AG04449 (cell line): ENCODE measurements around the gene DAPK2.

Experiments
- CTCF ChIA-PET: fragments of 350-600 bp; formaldehyde crosslinking; extraction: SDS; loops from one replicate; lab custom pipeline; 2021; ENCODE audit warnings: antibody characterized with exemption; lab: Yijun Ruan, JAX
- POLR2A ChIA-PET: fragments of 400-600, 350-600 bp; formaldehyde crosslinking; extraction: SDS; loops from one replicate; lab custom pipeline; 2020; ENCODE audit warnings: antibody characterized with exemption, inconsistent platforms; lab: Yijun Ruan, JAX
- DNase-seq: peaks from one replicate; pipeline ENCODE4 v3.0.0-alpha.2; 2010; ENCODE audit warnings: low read depth, low spot score
- H3K4me3 ChIP-seq: 2 replicates; pipeline ENCODE4 v1.5.1; 2011; ENCODE audit warnings: low read depth, mild to moderate bottlenecking, control low read depth, low read length
- TF ChIP-seq, protein P1 (sequence below): IDR thresholded peaks from one replicate; pipeline ENCODE4 v1.5.1; 2011; ENCODE audit warnings: mild to moderate bottlenecking, moderate library complexity, low read length, control low read depth, inconsistent platforms; ENCODE audit not compliant: insufficient read depth; ENCODE audit errors: missing control alignments

The DAPK2 gene

DNA sequence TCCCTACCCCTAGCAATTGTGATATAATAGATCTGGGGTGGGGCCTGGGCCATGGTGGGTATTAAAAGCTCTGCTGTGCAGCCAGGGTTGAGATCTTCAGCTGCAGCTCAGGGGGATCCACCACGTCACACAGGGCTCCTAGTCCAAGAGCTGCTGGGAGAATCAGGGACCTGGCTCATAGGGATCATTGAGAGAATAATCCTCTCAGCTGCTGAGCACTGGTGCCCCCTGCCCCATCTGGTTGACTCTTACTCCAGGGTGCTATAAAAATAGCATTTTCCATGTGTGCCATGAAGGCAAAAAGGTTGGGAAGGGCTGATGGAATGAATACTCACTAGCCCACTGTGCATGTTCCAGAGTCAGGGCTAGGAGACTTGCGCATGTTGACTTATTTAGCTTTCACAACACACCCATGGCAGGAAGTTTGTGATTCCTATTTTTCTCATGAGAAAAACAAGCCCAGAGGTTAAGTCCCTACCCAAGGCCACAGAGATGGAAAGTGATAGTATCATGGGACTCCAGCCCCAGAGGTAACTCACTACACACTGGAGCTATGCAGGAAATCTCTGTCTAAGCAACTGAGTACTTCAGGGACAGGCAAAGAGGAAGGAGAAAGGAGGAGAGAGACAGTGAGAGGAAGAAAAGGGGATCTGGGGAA, 118.0 kb downstream of the DAPK2 start:
- POLR2A ChIA-PET: no interaction called here
- no peak for DNase-seq
- CTCF ChIA-PET: interaction anchor here (5.6 kb wide), 1 partner anchor 17 kb away, joined by 38 read pairs; no protein-coding TSS in a partner anchor
- TF ChIP-seq, protein P1, sequence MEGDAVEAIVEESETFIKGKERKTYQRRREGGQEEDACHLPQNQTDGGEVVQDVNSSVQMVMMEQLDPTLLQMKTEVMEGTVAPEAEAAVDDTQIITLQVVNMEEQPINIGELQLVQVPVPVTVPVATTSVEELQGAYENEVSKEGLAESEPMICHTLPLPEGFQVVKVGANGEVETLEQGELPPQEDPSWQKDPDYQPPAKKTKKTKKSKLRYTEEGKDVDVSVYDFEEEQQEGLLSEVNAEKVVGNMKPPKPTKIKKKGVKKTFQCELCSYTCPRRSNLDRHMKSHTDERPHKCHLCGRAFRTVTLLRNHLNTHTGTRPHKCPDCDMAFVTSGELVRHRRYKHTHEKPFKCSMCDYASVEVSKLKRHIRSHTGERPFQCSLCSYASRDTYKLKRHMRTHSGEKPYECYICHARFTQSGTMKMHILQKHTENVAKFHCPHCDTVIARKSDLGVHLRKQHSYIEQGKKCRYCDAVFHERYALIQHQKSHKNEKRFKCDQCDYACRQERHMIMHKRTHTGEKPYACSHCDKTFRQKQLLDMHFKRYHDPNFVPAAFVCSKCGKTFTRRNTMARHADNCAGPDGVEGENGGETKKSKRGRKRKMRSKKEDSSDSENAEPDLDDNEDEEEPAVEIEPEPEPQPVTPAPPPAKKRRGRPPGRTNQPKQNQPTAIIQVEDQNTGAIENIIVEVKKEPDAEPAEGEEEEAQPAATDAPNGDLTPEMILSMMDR: no peak
- no peak overlapping the region for H3K4me3 ChIP-seq

DNA sequence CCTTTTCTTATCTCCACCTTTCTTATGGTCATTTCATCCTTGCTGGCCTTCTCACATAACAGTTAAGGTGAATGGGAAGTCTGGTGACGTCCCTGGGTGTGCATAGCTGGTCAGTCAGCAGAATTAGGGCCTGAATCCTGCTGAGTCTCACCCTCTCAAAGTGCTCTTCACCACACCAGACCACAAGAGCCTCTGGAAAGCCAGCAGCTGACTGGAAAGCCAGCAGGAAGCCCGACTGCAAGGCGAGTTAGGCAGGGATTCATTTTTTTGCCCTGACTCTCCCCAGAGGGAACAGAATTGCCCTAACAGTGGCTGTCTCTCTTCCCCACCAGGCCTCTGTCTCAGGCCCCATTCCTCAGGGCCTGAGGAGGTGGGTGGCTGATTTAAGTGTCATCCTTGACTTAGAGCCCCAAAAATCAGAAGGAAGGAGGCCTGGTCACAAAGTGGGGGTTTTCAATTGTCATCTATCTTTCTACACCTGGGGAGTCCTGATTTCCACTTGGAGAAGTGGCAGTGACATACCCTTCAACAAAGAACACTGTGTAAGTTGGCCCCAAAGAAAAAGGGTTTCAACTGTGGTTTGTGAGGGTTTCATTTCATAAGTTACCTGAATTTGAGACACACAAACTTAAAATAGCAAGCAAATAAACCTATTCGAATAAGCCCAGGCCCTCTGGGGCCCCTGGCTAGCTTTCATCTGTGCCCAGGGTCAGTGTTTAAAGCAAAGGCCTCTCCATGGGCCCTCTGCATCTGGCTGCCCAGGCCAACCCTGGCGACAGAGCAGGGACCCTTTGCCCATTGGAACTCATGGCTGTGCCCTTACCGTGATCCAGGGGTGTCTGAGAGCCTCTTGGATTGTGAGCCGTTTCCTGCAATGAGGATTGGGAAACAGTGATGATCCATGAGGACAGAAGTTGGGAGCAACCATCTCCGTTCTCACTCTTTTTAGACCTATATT, 122.0 kb downstream of the DAPK2 start:
- ChIA-PET POLR2A (no interaction called here), CTCF (interaction anchor here (1.5 to 5.6 kb wide), 2 partner anchors 15 to 21 kb away, joined by 3 to 38 read pairs; no protein-coding TSS in a partner anchor)
- H3K4me3 ChIP-seq: no peak overlapping the region
- TF ChIP-seq, protein P1: no peak
- DNase-seq: no peak

DNA sequence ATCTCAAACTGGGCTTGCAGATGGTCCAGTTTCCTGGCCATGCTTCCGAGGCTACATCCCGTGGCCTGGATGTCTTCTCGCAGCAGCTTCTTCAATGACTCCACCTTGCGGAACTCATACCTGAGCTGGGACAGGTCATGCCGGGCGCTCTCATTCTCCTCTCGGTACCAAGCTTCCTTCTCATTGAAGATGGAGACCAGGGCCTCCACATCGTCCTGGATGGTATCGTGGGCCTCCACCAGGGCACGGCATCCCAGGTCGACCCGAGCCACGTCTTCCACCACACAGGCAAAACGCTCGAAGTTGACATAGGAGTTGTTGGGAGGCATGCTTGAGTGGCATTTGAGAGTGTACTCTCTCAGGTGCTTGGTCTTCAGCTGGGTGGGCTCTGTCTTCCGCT, 123.4 kb downstream of the DAPK2 start:
- ChIA-PET CTCF (interaction anchor here (0.7 to 1.5 kb wide), 8 partner anchors 13 to 170 kb away, joined by 3 to 4 read pairs (median 3); no protein-coding TSS in a partner anchor), POLR2A (no interaction called here)
- DNase-seq: no peak
- no peak overlapping the region for H3K4me3 ChIP-seq
- TF ChIP-seq, protein P1: no peak

DNA sequence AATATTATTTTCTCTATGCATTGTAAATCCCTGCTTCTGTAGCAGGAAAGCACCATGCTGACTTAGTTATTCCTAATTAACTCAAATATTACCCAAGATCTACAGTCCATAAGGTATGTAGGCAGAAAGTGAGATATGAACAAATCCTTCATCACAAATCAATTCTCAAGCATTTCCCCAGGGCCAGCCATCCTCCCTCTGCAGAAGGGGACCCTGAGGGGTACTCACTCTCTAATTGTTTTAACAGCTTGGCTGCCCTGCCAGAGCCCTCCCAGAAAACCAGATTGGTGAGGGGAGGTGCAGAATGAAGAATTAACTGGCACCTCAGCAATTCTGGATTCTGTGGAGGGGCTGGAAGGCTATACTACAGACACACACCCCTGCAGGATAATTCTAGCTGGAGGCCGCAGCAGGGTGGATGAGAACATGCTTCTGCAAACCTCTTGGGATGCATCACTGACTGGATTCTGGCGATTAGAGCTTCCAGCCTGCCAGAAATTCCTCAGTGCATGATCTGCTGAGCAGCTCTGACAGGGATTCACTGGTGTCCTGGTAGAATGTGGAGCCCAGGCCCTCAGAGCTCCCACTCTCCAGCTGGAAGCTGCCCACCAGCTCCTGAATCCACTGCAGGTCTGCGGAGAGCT, 123.9 kb downstream of the DAPK2 start:
- POLR2A ChIA-PET: no interaction called here
- TF ChIP-seq, protein P1: no peak
- CTCF ChIA-PET: interaction anchor here (0.7 to 1.8 kb wide), 9 partner anchors 13 to 169 kb away, joined by 3 to 7 read pairs (median 3); partner anchors contain the start of gene DAPK2
- no peak for DNase-seq
- no peak overlapping the region for H3K4me3 ChIP-seq

DNA sequence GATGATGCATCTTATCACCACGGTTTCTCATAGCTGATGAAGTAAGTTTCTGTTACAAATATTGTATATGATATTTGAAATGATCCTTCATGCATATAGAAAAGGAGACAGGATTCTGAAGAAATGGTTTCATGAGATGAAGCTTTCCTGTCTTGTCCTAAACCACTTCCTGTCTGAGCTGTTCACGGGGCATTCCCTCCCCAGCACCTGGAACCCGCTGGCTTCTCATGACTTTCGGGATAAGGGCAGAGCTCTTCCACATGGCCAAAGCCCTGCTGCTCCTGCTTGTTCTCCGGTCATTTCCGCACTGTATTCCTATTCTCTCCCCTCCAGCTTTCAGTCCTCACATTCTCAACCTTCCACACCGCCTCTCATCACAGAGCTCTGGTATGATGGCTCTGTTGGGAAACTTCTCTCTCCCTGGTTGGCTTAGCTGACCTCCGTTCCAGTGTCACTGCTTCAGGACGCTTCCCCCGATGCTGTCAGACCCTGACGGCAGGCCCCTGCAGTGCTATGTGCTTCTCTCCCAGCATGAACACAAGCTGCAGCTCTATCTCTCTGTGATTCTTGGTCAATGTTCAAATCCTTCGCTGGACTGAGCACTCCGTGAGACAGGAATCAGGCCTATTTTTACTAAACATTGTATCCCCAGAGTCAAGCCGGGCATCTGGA, 125.6 kb downstream of the DAPK2 start:
- ChIA-PET POLR2A (interaction anchor here (0.6 kb wide), 1 partner anchor 11 kb away, joined by 3 read pairs; no protein-coding TSS in a partner anchor), CTCF (interaction anchor here (1.1 to 7.2 kb wide), 4 partner anchors 13 to 126 kb away, joined by 3 to 57 read pairs (median 8); partner anchors contain the start of gene DAPK2)
- TF ChIP-seq, protein P1: no peak
- no peak overlapping the region for H3K4me3 ChIP-seq
- DNase-seq: no peak
